ENCODE results near the gene ISOC2.
"Not testable (repeated sequence)": the region's sequence is repeated elsewhere in the genome, so short reads cannot be mapped to it uniquely, and the experiment has no call there.

Gene ISOC2, protein sequence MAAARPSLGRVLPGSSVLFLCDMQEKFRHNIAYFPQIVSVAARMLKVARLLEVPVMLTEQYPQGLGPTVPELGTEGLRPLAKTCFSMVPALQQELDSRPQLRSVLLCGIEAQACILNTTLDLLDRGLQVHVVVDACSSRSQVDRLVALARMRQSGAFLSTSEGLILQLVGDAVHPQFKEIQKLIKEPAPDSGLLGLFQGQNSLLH

DNA sequence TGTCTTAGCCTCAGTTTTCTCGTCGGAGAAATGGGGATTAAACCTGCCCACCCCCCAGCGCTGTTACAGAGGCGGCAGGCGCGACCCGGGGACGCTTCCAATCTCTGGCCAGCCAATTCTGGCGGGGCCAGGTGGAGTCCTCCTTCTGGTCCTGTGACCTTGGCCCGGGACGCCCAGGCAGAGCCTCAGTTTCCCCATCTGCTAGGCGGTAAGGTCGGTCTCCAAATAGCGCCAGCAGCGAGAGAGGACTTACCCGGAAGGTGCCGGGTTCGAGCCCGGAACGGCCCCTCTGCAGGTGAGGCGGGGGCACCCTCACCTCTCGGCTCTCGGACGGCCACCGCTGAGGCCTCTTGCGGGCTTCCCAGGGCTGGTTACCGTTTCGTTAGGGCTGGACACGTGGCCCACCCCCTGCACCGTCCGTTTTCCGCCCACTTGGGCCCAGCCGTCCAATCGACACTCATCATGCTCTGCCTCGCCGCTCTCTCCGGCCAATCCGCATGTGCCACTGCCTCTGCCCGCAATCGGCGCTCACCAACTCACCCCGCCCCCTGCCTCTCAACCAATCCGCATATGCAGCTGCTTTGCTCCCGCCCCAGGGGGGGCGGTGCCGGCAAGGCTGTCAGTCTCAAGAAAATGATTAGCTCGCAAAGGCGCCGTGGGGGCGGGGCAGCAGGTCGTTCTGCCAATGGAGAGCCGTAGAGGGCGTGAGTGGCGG, at the start of gene ISOC2:
TSS of gene ISOC2 (minus strand) at position 384 of the 715 bp plus-strand sequence. CDS start 5,156 bp downstream, outside the sequence.
- in situ Hi-C loops (cut with MboI; ENCODE audit: low sequenced_read_pairs) = no loop called here

DNA sequence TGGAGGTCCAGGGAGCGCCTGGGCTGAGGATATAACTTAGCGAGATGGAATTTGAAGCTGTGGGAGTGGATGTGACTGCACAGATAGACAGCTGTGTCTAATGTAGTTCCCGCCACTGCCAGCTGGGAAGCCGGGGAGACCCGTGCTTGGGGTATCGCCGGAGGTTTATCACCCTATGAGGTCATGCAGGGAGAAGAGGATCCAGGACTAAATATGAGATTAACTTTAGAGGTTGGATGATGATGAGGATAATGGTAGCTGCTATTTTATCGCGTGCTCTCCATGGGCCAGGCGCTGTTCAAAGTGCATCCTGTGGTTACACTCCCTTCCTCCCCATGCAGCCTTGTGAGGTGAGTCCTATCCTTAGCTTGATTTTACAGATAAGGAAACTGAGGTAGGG, 46.7 kb upstream of the ISOC2 start:
- in situ Hi-C loops (cut with MboI; ENCODE audit: low sequenced_read_pairs) = no loop called here

DNA sequence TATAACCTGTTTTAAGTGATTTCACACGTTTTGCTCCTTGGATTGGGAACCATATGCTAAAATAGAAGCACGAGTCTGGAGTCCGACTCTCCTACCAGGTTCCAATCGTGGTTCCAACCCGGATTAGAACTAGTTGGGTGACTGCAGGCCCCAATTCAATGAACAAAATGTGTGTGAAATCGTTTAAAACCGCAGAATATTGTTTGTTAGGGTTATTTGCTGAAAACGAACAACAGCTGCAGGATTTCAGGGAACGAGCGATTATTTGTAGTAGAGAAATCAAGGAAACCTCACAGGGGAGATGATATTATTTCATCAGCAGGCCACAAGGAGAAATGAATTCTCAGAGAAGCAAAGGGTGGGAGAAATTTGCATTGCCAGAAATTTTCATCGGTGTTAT, 43.5 kb upstream of the ISOC2 start:
- in situ Hi-C loops (cut with MboI; ENCODE audit: low sequenced_read_pairs) = no loop called here

DNA sequence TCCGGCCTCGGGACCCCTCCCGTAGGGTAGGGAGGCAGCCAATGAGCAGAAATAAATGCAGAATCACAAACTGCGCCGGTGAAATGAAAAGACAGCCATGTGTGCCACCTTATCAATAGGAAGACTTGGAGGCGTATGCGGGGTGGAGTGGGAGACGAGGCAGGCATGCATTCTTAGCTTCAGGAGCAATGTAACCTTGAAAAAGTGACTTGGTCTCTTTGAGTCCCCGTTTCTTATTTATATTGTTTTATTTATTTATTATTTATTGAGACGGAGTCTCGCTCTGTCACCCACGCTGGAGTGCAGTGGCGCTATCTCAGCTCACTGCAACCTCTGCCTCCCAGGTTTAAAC, 42.8 kb upstream of the ISOC2 start:
- in situ Hi-C loops (cut with MboI; ENCODE audit: low sequenced_read_pairs) = no loop called here

DNA sequence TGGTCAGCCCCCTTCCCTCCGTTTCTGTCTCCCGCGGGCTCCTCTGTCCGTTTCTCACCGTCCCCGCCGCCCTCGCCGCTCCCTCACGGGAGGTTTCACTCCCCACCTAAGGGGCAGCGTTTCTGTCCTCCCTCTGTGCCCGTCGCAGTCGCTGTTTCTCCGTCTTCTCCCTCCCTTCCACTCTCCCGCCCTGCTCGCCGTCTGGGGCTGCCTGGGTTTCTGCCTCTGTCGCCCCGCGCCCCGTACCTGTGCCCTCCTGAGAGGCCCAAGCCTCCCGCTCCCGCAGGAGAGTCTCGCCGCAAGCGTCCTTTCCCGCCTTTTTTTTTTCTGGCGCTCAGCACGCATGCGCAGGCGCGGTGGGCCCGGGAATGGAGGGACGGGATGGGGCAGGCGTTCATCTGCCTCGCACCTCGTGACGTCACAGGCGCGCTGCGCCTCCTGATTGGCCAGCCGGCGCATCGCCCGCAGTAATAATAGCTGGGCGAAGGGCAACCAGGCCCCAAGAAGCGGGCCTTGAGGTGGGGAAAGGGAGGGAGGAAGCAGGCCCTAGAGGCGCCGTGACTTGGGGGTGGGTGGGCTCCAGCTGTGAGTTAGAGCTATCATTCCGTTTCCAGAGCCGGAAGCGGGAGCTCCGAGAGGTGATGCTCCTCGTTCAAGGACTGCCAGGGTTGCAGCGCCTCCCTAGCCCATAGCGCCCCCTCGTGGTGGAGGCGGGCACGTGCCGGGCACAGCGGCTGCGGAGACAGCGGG, 42.2 kb upstream of the ISOC2 start:
- in situ Hi-C loops (cut with MboI; ENCODE audit: low sequenced_read_pairs) = no loop called here

DNA sequence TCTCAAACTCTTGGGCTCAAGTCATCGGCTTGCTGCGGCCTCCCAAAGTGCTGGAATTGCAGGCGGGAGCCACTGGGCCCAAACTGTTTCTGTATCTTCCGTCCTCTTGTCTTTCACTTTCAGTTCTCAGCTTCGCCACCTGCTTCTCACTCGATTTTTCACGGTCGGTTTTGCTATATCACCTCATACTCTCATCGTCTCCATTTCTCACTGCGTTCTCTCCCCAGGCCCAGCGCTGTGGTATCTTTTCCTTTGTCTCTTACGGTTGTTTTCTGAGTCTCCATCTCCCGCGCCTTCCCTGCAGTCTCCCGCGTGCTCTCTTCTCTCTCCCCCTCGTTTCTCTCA, 41.7 kb upstream of the ISOC2 start:
- in situ Hi-C loops (cut with MboI; ENCODE audit: low sequenced_read_pairs) = no loop called here

DNA sequence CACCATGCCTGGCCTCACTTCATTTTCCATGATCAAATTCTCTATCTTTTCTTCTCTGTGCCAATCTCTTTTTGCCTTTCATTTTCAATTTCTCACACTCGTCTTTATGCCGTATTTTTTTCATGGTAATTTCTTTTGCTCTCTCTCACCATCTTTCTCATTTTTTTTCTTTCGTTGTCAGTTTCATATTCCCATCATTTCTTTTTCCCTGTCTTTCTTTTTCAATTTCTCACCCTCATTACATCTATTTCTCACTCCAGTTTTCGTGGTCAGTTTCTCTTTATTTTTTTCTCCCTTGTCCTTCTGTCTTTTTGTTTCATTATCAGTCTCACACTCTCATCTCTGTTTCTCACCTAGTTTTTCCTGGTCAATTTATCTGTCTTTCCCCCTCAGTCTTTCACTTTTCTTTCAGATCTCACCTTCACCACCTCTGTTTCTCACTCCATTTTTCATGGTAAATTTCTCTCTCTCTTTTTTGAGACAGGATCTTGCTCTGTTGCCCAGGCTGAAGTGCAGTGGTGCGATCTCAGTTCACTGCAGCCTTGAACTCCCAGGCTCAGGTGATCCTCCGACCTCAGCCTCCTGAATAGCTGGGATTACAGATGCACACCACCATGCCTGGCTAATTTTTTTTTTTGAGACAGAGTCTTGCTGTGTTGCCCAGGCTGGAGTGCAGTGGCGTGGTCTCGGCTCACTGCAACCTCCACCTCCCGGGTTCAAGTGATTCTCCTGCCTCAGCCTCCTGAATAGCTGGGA, 40.9 kb upstream of the ISOC2 start:
- in situ Hi-C loops (cut with MboI; ENCODE audit: low sequenced_read_pairs) = no loop called here

DNA sequence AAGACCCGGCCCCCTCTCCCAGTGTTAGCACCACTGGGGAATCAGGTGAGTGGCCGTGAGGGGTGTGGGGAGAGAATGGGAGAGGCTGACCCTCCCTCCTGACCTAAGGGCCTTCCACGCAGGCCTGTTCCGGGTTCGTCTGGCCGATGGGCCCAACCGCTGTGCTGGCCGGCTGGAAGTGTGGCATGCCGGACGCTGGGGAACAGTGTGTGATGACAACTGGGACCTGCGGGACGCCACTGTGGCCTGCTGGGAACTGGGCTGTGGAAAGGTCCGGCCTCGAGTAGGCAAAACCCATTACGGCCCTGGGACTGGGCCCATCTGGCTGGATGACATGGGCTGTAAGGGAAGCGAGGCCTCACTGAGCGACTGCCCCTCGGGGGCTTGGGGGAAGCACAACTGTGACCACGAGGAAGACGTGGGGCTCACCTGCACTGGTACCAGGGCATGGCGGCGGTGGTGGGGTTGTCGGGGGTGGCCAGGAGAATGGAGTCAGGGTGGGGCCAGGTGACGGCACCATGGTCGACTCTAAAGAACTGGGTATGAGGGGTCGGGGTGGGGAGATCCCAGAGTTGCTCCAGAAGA, 39.0 kb upstream of the ISOC2 start:
- in situ Hi-C loops (cut with MboI; ENCODE audit: low sequenced_read_pairs) = no loop called here

DNA sequence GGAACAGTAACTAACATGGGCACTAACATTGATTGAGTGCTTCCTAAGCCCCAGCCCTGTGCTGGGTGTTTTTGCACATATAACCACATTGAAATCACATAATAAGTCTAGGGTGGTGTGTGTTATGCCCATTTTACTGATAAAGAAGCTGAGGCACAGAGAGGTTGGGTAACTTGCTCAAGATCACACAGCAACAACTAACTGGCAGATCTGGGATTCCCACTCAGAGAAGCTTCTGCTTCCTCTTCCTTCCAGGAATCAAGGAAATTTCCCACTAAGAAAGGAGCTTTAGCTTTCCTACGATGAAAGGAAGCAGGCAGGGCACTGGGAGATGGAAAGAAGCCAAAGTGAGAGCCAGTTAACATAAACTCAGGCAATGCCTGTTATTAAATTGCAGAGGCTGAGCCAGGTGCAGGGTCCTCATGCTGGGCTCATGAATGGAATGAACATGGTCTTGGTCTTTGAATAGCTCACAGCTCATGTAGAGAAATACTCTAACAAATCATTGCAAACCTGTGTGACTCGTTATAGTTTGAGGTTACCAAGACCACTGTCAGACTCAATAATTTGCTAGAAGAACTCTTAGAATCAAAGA, 36.9 kb upstream of the ISOC2 start:
- in situ Hi-C loops (cut with MboI; ENCODE audit: low sequenced_read_pairs) = no loop called here

DNA sequence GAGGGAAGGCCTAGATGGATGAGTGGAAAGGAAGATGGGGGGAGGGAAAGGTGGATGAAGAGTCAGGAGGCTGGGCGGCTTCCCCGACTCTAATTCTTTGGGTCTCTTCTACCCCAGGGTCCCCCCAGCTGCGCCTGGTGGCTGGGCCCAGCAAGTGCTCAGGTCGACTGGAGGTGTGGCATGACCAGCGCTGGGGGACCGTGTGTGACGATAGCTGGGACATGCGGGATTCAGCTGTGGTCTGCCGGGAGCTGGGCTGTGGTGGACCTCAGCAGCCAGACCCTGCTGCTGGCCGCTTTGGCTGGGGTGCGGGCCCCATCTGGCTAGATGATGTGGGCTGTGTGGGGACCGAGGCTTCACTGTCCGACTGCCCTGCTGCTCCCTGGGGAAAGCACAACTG, 36.3 kb upstream of the ISOC2 start:
- in situ Hi-C loops (cut with MboI; ENCODE audit: low sequenced_read_pairs) = no loop called here

DNA sequence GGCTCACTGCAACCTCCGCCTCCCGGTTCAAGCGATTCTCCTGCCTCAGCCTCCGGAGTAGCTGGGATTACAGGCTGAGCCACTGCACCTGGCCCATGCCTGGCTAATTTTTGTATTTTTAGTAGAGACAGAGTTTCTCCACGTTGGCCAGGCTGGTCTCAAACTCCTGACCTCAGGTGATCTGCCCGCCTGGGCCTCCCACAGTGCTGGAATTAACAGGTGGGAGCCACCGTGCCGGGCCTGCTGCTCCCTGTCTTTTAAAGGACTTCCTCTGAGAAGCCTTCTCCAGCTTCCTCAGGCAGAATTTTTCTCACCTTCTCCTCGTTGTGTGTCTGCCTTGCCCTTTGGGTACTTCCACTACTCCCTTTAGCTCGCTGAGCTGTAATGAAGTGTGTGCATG, 35.4 kb upstream of the ISOC2 start:
- in situ Hi-C loops (cut with MboI; ENCODE audit: low sequenced_read_pairs) = not testable (repeated sequence)

DNA sequence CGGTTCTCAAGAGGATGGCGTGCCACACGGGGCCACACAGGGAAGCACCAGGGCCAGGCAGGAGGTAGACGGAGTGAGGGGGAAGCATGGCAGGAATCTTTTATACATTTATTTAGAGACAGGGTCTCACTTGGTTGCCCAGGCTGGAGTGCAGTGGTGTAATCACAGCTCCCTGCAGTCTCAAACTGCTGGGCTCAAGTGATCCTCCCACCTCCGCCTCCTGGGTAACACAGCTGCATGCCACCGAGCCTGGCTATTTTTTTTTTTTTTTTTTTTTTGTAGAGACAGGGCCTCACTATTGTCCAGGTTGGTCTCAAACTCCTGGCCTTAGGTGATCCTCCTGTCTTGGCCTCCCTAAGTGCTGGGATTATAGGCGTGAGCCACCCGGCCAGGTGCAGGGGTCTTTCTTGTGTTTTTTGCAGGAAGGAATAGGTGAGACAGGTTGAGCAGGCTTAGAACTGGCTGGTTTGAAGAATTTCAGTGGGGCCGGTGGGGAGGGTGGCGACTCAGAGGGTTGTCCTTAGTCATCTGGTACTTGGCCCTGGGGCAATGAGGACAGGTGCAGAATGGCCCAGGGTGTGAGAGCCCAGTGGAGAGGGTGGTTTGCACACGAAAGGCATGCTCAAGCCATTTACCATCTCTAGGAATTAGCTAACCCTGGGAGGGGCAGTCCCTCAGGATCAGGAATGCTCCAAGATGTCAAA, 34.4 kb upstream of the ISOC2 start:
- in situ Hi-C loops (cut with MboI; ENCODE audit: low sequenced_read_pairs) = no loop called here

DNA sequence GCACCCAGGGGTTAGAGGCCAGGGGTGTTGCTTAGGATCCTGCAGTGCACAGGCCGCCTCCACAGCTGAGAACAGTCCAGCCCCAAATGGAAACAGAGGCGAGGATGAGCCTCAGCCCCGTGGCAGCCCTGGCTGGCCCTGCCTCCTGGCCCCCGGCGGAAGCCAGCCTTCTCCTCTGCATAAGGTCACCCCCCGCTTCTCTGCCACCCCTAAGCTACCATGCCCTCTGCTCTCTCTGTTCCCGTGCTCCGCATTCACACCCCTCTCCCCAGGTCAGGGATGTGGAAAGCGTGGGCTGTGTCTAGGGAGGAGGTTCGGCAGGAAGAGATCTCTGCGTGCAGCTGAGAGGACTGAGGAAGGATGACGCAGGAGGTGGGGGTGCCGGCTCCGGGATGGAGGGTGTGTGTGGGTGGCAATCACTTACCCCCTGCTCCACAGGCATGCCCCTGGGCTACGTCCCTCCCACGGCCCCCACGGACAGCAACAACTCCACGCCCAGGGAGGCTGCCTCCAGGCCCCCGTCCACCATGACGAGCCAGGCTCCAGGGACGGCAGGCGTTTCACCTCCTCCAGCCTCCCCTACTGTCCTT, 32.8 kb upstream of the ISOC2 start:
- in situ Hi-C loops (cut with MboI; ENCODE audit: low sequenced_read_pairs) = no loop called here

DNA sequence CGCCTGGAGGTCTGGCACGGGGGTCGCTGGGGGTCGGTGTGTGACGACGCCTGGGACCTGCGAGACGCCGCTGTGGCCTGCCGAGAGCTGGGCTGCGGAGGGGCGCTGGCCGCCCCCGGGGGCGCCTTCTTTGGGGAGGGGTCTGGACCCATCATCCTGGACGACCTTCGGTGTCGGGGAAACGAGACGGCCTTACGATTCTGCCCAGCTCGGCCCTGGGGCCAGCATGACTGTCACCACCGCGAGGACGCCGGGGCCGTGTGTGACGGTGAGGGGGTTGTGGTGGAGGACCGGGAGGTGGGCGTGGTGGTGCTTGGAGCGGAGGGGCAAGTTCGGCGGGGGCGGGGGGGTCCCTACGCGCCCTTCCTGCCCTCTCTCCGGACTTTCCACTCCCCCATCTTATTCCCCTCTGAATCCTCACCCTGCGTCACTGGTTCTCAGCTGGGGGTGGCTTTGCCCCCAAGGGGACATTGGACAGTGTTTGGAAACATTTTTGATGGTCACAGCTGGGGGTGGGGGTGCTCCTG, 32.3 kb upstream of the ISOC2 start:
- in situ Hi-C loops (cut with MboI; ENCODE audit: low sequenced_read_pairs) = no loop called here

DNA sequence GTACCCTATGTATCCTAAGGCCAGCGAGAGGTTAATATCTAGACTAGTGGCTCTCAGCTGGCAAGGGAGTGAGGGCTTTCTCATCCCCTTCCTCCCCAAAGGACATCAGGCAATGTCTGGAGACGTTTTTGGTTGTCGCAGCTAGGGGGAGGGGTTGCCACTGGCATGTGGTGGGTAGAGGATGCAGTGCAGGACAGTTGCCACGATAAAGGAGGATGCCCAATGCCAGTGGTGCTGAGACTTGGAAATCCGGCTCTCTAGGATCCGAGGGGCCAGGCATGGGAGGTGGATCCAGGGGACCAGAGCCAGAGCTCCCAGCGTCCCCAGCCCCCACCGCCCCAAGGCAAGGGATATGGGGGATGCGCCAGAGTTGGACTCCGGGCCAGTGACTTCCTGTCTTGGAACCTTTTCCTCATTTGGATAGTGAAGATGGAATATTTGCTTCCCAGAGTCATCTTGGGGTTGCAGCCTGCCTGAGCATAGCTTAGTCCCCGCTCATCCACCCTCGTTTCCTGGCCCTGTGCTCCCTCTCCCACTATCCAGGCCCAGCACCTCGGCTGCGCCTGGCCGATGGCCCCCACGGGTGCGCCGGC, 31.7 kb upstream of the ISOC2 start:
- in situ Hi-C loops (cut with MboI; ENCODE audit: low sequenced_read_pairs) = no loop called here

DNA sequence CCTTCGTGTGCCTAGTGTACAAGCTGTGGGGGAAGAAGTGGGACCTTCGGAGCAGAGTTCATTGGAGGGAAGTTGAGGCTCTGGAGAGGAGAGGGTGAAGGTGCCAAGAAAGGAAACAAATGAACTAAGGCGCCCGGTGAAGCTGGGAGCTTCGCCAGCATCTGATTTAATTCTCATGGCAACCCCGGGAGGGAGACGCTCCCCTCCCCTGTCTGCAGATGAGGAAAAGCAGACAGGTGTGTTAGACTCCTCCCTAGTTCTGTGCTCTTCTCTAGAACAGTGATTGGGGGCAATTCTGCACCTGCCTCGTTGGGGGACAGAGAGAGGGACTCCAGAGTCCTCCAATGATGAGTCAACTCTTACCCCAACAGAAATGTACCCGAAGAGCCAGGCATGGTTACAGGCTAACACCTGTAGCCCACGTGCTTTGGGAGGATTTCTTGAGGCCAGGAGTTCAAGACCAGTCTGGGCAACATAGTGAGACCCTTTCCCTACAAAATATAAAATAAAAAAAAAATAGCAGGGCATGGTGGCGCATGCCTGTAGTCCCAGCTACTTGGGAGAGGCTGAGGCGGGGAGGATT, 31.0 kb upstream of the ISOC2 start:
- in situ Hi-C loops (cut with MboI; ENCODE audit: low sequenced_read_pairs) = no loop called here

DNA sequence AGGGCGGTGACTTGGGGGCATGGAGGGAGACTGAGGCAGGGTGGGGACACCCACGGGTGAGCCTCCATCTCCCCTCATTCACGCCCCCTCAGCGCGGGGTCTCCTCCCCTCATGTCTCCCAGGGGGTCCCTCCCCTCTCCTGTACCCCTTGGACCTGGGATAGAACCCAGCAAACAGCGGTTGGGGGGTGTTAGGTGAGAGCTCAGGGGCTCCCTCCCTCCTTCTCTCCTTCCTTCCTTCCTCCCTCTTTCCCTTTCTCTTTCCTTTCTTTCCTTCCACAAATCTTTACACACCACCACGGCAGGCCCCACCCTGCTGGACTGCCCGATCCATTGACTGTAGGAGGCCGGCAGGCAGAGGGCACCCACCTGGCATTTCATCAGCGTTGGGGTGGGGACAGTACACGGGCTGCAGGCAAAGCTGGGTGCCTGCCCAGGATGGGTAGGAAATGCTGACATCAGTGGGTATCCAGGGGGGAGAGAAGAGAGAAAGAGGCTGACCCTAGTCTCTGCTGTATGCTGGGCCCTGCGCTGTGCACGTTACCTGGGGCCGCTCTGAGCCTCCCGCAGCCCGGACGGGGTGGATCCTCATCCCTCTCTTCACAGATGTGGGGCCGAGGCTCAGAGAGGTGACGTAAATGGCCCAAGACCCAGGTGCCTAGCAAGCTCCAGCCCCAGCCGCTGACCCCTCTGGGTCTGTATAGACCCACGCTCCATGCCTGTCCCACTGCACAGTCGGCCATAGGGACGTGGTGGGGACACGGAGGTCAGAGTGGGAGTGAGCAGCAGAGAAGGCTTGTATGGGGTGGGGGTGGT, 30.3 kb upstream of the ISOC2 start:
- in situ Hi-C loops (cut with MboI; ENCODE audit: low sequenced_read_pairs) = no loop called here

All from hTERT RPE-1 (cell line).